ENCODE results near the gene PTPN9.

PTPN9 gene

GRCh38 chr15:75420698-75421097, 158.4 kb downstream of the PTPN9 start:
- peaks cover 31% of the 10 kb centered on the region for H3K36me3 ChIP-seq (replicated peaks; ENCODE audit: low read depth, low read length)
- H2AFZ ChIP-seq (ENCODE audit: low read depth, low read length) = no peak overlapping the region
- no peak overlapping the region for H3K9ac ChIP-seq (ENCODE audit: low read length)
- 0 out of 2 replicates have a peak, but pooled peaks cover 3% of the 10 kb centered on the region for H4K20me1 ChIP-seq (ENCODE audit: insufficient read depth, low read length)
- no peaks in the 10 kb centered on the region for H3K9me3 ChIP-seq (ENCODE audit: insufficient read depth, low read length)
- TF ChIP-seq CTCF (IDR thresholded peaks at IDR 0.05; ENCODE audit: low read depth, low read length) (no peak), EZH2phosphoT487 (IDR thresholded peaks at IDR 0.05; ENCODE audit: low read depth) (no peak)
- no peaks in the 10 kb centered on the region for H3K27me3 ChIP-seq (ENCODE audit: low read depth, low read length)
- H3K4me2 ChIP-seq (ENCODE audit: low read length) = no peak overlapping the region
- no peaks in the 10 kb centered on the region for H3K4me1 ChIP-seq (ENCODE audit: low read length)
- no peak overlapping the region for H3K4me3 ChIP-seq (ENCODE audit: low read length)
- H3K79me2 ChIP-seq (ENCODE audit: low read length) = peaks cover 5% of the 10 kb centered on the region
- H3K27ac ChIP-seq (ENCODE audit: low read length) = no peak overlapping the region

- H3K9me3 ChIP-seq (ENCODE audit: insufficient read depth, low read length) = no peaks in the 10 kb centered on the region
- H3K27ac ChIP-seq (ENCODE audit: low read length) = no peak overlapping the region
- H3K79me2 ChIP-seq (ENCODE audit: low read length) = no peaks in the 10 kb centered on the region; the same call in 1 of the 2 replicates
- no peaks in the 10 kb centered on the region for H3K27me3 ChIP-seq (ENCODE audit: low read depth, low read length)
- H3K9ac ChIP-seq (ENCODE audit: low read length) = no peak overlapping the region
- no peak overlapping the region for H3K4me2 ChIP-seq (ENCODE audit: low read length)
- TF ChIP-seq EZH2phosphoT487 (IDR thresholded peaks at IDR 0.05; ENCODE audit: low read depth) (no peak), CTCF (IDR thresholded peaks at IDR 0.05; ENCODE audit: low read depth, low read length) (no peak)
- H3K36me3 ChIP-seq (replicated peaks; ENCODE audit: low read depth, low read length) = peaks cover 45% of the 10 kb centered on the region
- no peaks in the 10 kb centered on the region for H4K20me1 ChIP-seq (ENCODE audit: insufficient read depth, low read length)
- no peak overlapping the region for H2AFZ ChIP-seq (ENCODE audit: low read depth, low read length)
- no peaks in the 10 kb centered on the region for H3K4me1 ChIP-seq (ENCODE audit: low read length)
- no peak overlapping the region for H3K4me3 ChIP-seq (ENCODE audit: low read length)
Observed at GRCh38 chr15:75416584-75416983, 162.5 kb downstream of the PTPN9 start.

Measured in OCI-LY3 (cell line).